Parathyroid adenoma (tissue), 2 donors: ENCODE measurements around the gene MBTPS1.
A peak's percentile ranks its signal among the peaks of the same experiment; 100 is the strongest.

Source experiments
- H2AFZ ChIP-seq: fragments of 300-600 bp; sonication (generic); one replicate; pipeline ENCODE4 v1.7.0; 2017; ENCODE audit warnings: antibody characterized with exemption, mild to moderate bottlenecking
- H3K27ac ChIP-seq: fragments of 300-600 bp; sonication (generic); one replicate; pipeline ENCODE4 v1.7.0; 2017
- H3K27me3 ChIP-seq: fragments of 300-600 bp; sonication (generic); one replicate; pipeline ENCODE4 v1.7.0; 2017; ENCODE audit warnings: low read length; ENCODE audit not compliant: control insufficient read depth, insufficient read depth
- H3K36me3 ChIP-seq: fragments of 300-600 bp; sonication (generic); one replicate; pipeline ENCODE4 v1.7.0; 2017; ENCODE audit warnings: low read length; ENCODE audit not compliant: control insufficient read depth, insufficient read depth
- H3K4me1 ChIP-seq: fragments of 300-600 bp; sonication (generic); one replicate; pipeline ENCODE4 v1.7.0; 2017; ENCODE audit warnings: control low read depth
- H3K4me2 ChIP-seq: fragments of 300-600 bp; sonication (generic); one replicate; pipeline ENCODE4 v1.7.0; 2017; ENCODE audit warnings: low read length
- H3K4me3 ChIP-seq: fragments of 300-600 bp; sonication (generic); one replicate; pipeline ENCODE4 v1.7.0; 2017; ENCODE audit warnings: low read depth, low read length
- H3K79me2 ChIP-seq: fragments of 300-600 bp; sonication (generic); one replicate; pipeline ENCODE4 v1.7.0; 2017; ENCODE audit warnings: control low read depth
- H3K9ac ChIP-seq: fragments of 300-600 bp; sonication (generic); one replicate; pipeline ENCODE4 v1.7.0; 2017; ENCODE audit warnings: mild to moderate bottlenecking
- H3K9me3 ChIP-seq: fragments of 300-600 bp; sonication (generic); one replicate; pipeline ENCODE4 v1.7.0; 2017; ENCODE audit warnings: low read length; ENCODE audit not compliant: control insufficient read depth
- TF ChIP-seq, protein P1 (sequence below): fragments of 300-600 bp; sonication (generic); IDR thresholded peaks from one replicate; pipeline ENCODE4 v1.7.0; 2017; ENCODE audit warnings: antibody characterized with exemption, mild to moderate bottlenecking
- donor health status: primary hyperparathyroidism.

The MBTPS1 gene

GRCh38 chr16:84116720-84117493, at the start of gene MBTPS1:
Gene MBTPS1 (minus strand): TSS chr16:84116942. CDS start chr16:84101783, 15,159 bp downstream.
- peak within 1 kb of the TSS; percentile 98 for H3K4me2 ChIP-seq
- H3K4me1 ChIP-seq, result no peaks in the 10 kb centered on the region
- peak within 1 kb of the TSS; percentile 90 for H3K4me3 ChIP-seq
- TF ChIP-seq, protein P1, sequence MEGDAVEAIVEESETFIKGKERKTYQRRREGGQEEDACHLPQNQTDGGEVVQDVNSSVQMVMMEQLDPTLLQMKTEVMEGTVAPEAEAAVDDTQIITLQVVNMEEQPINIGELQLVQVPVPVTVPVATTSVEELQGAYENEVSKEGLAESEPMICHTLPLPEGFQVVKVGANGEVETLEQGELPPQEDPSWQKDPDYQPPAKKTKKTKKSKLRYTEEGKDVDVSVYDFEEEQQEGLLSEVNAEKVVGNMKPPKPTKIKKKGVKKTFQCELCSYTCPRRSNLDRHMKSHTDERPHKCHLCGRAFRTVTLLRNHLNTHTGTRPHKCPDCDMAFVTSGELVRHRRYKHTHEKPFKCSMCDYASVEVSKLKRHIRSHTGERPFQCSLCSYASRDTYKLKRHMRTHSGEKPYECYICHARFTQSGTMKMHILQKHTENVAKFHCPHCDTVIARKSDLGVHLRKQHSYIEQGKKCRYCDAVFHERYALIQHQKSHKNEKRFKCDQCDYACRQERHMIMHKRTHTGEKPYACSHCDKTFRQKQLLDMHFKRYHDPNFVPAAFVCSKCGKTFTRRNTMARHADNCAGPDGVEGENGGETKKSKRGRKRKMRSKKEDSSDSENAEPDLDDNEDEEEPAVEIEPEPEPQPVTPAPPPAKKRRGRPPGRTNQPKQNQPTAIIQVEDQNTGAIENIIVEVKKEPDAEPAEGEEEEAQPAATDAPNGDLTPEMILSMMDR, result no peak
- peak within 1 kb of the TSS; percentile 81 for H3K27ac ChIP-seq
- peak within 1 kb of the TSS; percentile 91 for H3K9ac ChIP-seq
- H3K9me3 ChIP-seq, result no peaks in the 10 kb centered on the region
- H3K36me3 ChIP-seq, result no peaks in the 10 kb centered on the region
- no peaks in the 10 kb centered on the region for H3K27me3 ChIP-seq
- peak within 1 kb of the TSS; percentile 98 for H2AFZ ChIP-seq
- peaks cover 22% of the 10 kb centered on the region for H3K79me2 ChIP-seq

GRCh38 chr16:84165746-84166145, 49.0 kb upstream of the MBTPS1 start:
- TF ChIP-seq, protein P1, result no peak
- no peaks in the 10 kb centered on the region for H3K4me1 ChIP-seq
- no peaks in the 10 kb centered on the region for H3K36me3 ChIP-seq
- H3K27ac ChIP-seq, result no peak overlapping the region
- no peak overlapping the region for H3K9ac ChIP-seq
- no peak overlapping the region for H2AFZ ChIP-seq
- H3K27me3 ChIP-seq, result no peaks in the 10 kb centered on the region
- no peak overlapping the region for H3K4me3 ChIP-seq
- no peaks in the 10 kb centered on the region for H3K79me2 ChIP-seq
- H3K4me2 ChIP-seq, result no peak overlapping the region
- H3K9me3 ChIP-seq, result no peaks in the 10 kb centered on the region

- Histone ChIP-seq H2AFZ (no peak overlapping the region), H3K9me3 (no peaks in the 10 kb centered on the region), H3K27me3 (no peaks in the 10 kb centered on the region), H3K27ac (no peak overlapping the region), H3K4me1 (no peaks in the 10 kb centered on the region), H3K9ac (no peak overlapping the region), H3K36me3 (no peaks in the 10 kb centered on the region), H3K79me2 (no peaks in the 10 kb centered on the region), H3K4me3 (no peak overlapping the region), H3K4me2 (no peak overlapping the region)
- TF ChIP-seq, protein P1, result no peak
Measured at GRCh38 chr16:84161801-84162200, 45.1 kb upstream of the MBTPS1 start.

DNA sequence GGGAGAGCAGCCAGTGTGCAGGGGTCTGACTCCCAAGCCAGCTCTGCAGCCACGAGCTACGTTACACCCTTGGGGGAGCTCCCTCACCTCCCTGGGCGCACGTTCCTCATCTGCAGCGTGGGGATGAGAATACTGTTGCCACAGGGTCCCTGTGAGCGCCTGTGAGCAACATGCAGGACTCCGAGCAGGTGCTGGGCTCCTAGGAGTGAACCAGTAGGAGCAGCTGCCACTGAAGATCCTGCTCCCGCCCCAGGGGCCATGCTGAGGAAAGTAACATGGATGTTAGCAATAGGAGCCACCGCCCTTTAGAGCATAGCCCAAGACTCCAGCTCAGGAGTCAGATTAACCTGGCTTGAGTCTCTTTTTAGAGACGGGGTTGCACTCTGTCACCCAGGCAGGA, 44.3 kb upstream of the MBTPS1 start:
- Histone ChIP-seq H3K27ac (no peak overlapping the region), H3K36me3 (no peaks in the 10 kb centered on the region), H3K79me2 (no peaks in the 10 kb centered on the region), H3K4me3 (no peak overlapping the region), H3K4me1 (no peaks in the 10 kb centered on the region), H3K4me2 (no peak overlapping the region), H3K9ac (no peak overlapping the region), H3K9me3 (no peaks in the 10 kb centered on the region), H2AFZ (no peak overlapping the region), H3K27me3 (no peaks in the 10 kb centered on the region)
- TF ChIP-seq, protein P1, result no peak

DNA sequence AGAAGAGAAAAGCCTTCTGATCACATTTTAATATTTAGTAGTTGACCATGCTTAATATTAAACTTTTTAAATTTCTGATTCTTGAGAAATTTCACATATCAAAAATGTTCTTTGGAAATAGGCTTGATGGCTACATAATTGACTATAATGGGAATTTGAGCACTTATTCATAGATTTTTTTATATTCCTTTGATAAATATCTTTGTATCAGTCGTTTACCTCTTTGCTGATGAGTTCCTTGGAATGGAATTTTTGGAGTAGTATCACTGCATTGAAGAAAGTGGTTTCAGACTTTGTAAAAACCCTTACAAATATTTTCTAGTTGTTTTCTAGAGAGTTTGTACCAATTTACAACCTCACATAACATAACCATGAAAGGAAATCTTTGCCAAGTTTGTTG, 43.1 kb upstream of the MBTPS1 start:
- Histone ChIP-seq H2AFZ (no peak overlapping the region), H3K9me3 (no peaks in the 10 kb centered on the region), H3K27ac (no peak overlapping the region), H3K27me3 (no peaks in the 10 kb centered on the region), H3K4me3 (no peak overlapping the region), H3K9ac (no peak overlapping the region), H3K4me1 (no peaks in the 10 kb centered on the region), H3K79me2 (no peaks in the 10 kb centered on the region), H3K36me3 (no peaks in the 10 kb centered on the region), H3K4me2 (no peak overlapping the region)
- TF ChIP-seq, protein P1, result no peak
